IMR-90 (cell line): ENCODE results near the gene RFTN1. TPM values are rescaled to one million over a fixed set of nuclear protein-coding genes. Genes with fewer than 3 reads are reported as not detected.
A peak's percentile ranks its signal among the peaks of the same experiment; 100 is the strongest.

Experiments used
- ATAC-seq: fragments of 200-7000 bp; cut with Tn5 transposase; 2 replicates; pipeline ENCODE4 v1.9.1; 2020; ENCODE audit warnings: low read depth, mild to moderate bottlenecking, moderate library complexity
- BruUV-seq: library from RNA; stranded (reverse); fragments of 400-500 nt; replicated peaks from 2 replicates; lab custom pipeline; 2021; lab: Mats Ljungman, UMichigan
- CTCF ChIA-PET: fragments of 300-600 bp; formaldehyde crosslinking; extraction: SDS; loops from one replicate; lab custom pipeline; 2021; ENCODE audit warnings: antibody characterized with exemption; lab: Yijun Ruan, JAX
- POLR2A ChIA-PET: fragments of 300-600 bp; sonication (Branson Sonifier 250); formaldehyde crosslinking; loops from one replicate; lab custom pipeline; 2022; ENCODE audit warnings: antibody characterized with exemption; ENCODE audit not compliant: unreplicated experiment; lab: Charles Lee
- DNase-seq: peaks from one replicate; pipeline ENCODE4 v3.0.0; 2013
- H2AFZ ChIP-seq: replicated peaks from 2 replicates; pipeline ENCODE3; 2013; ENCODE audit warnings: low read length, mild to moderate bottlenecking; ENCODE audit not compliant: poor library complexity
- H2AK5ac ChIP-seq: 2 replicates; pipeline ENCODE4 v1.6.1; 2013; ENCODE audit warnings: low read depth, low read length, inconsistent platforms
- H2AK9ac ChIP-seq: replicated peaks from 2 replicates; pipeline ENCODE3; 2013; ENCODE audit warnings: mild to moderate bottlenecking, low read depth, low read length, moderate library complexity; ENCODE audit not compliant: poor library complexity
- H2BK120ac ChIP-seq: 2 replicates; pipeline ENCODE4 v1.6.1; 2013; ENCODE audit warnings: low read depth, low read length, inconsistent platforms
- H2BK15ac ChIP-seq: 3 replicates; pipeline ENCODE4 v1.6.1; 2013; ENCODE audit warnings: low read depth, low read length, inconsistent platforms
- H2BK20ac ChIP-seq: 2 replicates; pipeline ENCODE4 v1.6.1; 2013; ENCODE audit warnings: low read depth, mild to moderate bottlenecking, inconsistent platforms, low read length, moderate library complexity
- H2BK5ac ChIP-seq: 2 replicates; pipeline ENCODE4 v1.6.1; 2013; ENCODE audit warnings: mild to moderate bottlenecking, low read depth, low read length, inconsistent platforms; ENCODE audit not compliant: poor library complexity, severe bottlenecking
- H3K14ac ChIP-seq: replicated peaks from 2 replicates; pipeline ENCODE4 v1.6.1; 2013; ENCODE audit warnings: low read depth, low read length, inconsistent platforms
- H3K18ac ChIP-seq: 2 replicates; pipeline ENCODE4 v1.6.1; 2013; ENCODE audit warnings: low read depth, low read length, control low read depth
- H3K23ac ChIP-seq: 2 replicates; pipeline ENCODE4 v1.6.1; 2013; ENCODE audit warnings: low read depth, low read length, inconsistent platforms
- H3K27ac ChIP-seq: 2 replicates; pipeline ENCODE4 v1.5.1; 2013; ENCODE audit warnings: mild to moderate bottlenecking, control low read depth, low read length; ENCODE audit not compliant: insufficient read depth
- H3K27me3 ChIP-seq: 2 replicates; pipeline ENCODE4 v1.6.1; 2013; ENCODE audit warnings: low read length; ENCODE audit not compliant: control insufficient read depth, insufficient read depth
- H3K36me3 ChIP-seq: 2 replicates; pipeline ENCODE4 v1.6.1; 2013; ENCODE audit warnings: low read length, mixed read lengths; ENCODE audit not compliant: control insufficient read depth, insufficient read depth
- H3K4ac ChIP-seq: 2 replicates; pipeline ENCODE4 v1.6.1; 2013; ENCODE audit warnings: low read depth, low read length, inconsistent platforms
- H3K4me1 ChIP-seq: 2 replicates; pipeline ENCODE4 v1.6.1; 2013; ENCODE audit warnings: low read length, mixed read lengths; ENCODE audit not compliant: control insufficient read depth, insufficient read depth
- H3K4me2 ChIP-seq: 2 replicates; pipeline ENCODE4 v1.6.1; 2013; ENCODE audit warnings: low read depth, mild to moderate bottlenecking, control low read depth, low read length, moderate library complexity
- H3K4me3 ChIP-seq: 2 replicates; pipeline ENCODE4 v1.5.1; 2013; ENCODE audit warnings: low read depth, mild to moderate bottlenecking, control low read depth, low read length, moderate library complexity; ENCODE audit not compliant: insufficient read depth
- H3K56ac ChIP-seq: 2 replicates; pipeline ENCODE4 v1.6.1; 2013; ENCODE audit warnings: low read length, inconsistent platforms; ENCODE audit not compliant: insufficient read depth; ENCODE audit errors: extremely low read depth
- H3K79me1 ChIP-seq, 2 experiments: 2 replicates each; pipeline ENCODE4 v1.6.1; 2013; ENCODE audit warnings: low read length in 2 of 2, inconsistent platforms in 1 of 2, low read depth in 1 of 2
- H3K9ac ChIP-seq: 2 replicates; pipeline ENCODE4 v1.6.1; 2013; ENCODE audit warnings: low read depth, low read length, control low read depth
- H3K9me1 ChIP-seq: 2 replicates; pipeline ENCODE4 v1.6.1; 2013; ENCODE audit warnings: low read length, inconsistent platforms; ENCODE audit not compliant: insufficient read depth
- H3K9me3 ChIP-seq: 2 replicates; pipeline ENCODE4 v1.6.1; 2013; ENCODE audit warnings: low read length; ENCODE audit not compliant: control insufficient read depth, insufficient read depth
- H4K20me1 ChIP-seq: 2 replicates; pipeline ENCODE4 v1.6.1; 2013; ENCODE audit warnings: low read length, inconsistent platforms; ENCODE audit not compliant: insufficient read depth
- H4K5ac ChIP-seq: 2 replicates; pipeline ENCODE4 v1.6.1; 2013; ENCODE audit warnings: mild to moderate bottlenecking, low read depth, low read length, control low read depth
- H4K8ac ChIP-seq, 2 experiments: 2 replicates each; pipeline ENCODE4 v1.6.1; 2013; ENCODE audit warnings: low read depth in 2 of 2, low read length in 2 of 2, control low read depth in 1 of 2, inconsistent platforms in 1 of 2
- H4K91ac ChIP-seq: 2 replicates; pipeline ENCODE4 v1.6.1; 2013; ENCODE audit warnings: low read depth, low read length, inconsistent platforms; ENCODE audit not compliant: insufficient read depth
- BHLHE40 ChIP-seq: fragments of 150-350 bp; IDR thresholded peaks from 2 replicates; pipeline ENCODE4 v1.6.1; 2016; ENCODE audit warnings: mild to moderate bottlenecking, low read depth, low read length
- CEBPB ChIP-seq: IDR thresholded peaks from 2 replicates; pipeline ENCODE4 v1.6.1; 2012; ENCODE audit warnings: low read depth, low read length, improper control_type of control experiment
- CHD1 ChIP-seq: IDR thresholded peaks from 2 replicates; pipeline ENCODE4 v1.6.1; 2012; ENCODE audit warnings: low read depth, low read length, improper control_type of control experiment
- FOS ChIP-seq: fragments of 150-350 bp; IDR thresholded peaks from 2 replicates; pipeline ENCODE4 v1.6.1; 2016; ENCODE audit warnings: low read depth, low read length
- MAFK ChIP-seq: IDR thresholded peaks from 2 replicates; pipeline ENCODE4 v1.6.1; 2012; ENCODE audit warnings: low read depth, low read length, improper control_type of control experiment
- MAZ ChIP-seq: IDR thresholded peaks from 2 replicates; pipeline ENCODE4 v1.6.1; 2012; ENCODE audit warnings: low read depth, mild to moderate bottlenecking, low read length, improper control_type of control experiment, moderate library complexity, borderline replicate concordance
- MXI1 ChIP-seq: IDR thresholded peaks from 2 replicates; pipeline ENCODE4 v1.6.1; 2012; ENCODE audit warnings: low read depth, mild to moderate bottlenecking, low read length, moderate library complexity, borderline replicate concordance
- NFE2L2 ChIP-seq: fragments of 150-350 bp; IDR thresholded peaks from 2 replicates; pipeline ENCODE4 v1.6.1; 2016; ENCODE audit warnings: low read depth, mild to moderate bottlenecking, low read length
- POLR2A ChIP-seq: IDR thresholded peaks from 2 replicates; pipeline ENCODE4 v1.6.1; 2012; ENCODE audit warnings: mild to moderate bottlenecking, low read depth, low read length
- RAD21 ChIP-seq: IDR thresholded peaks from 2 replicates; pipeline ENCODE4 v1.6.1; 2012; ENCODE audit warnings: low read length, improper control_type of control experiment
- RCOR1 ChIP-seq: IDR thresholded peaks from 2 replicates; pipeline ENCODE4 v1.6.1; 2012; ENCODE audit warnings: mild to moderate bottlenecking, low read length, improper control_type of control experiment; ENCODE audit not compliant: insufficient replicate concordance
- RFX5 ChIP-seq: IDR thresholded peaks from 2 replicates; pipeline ENCODE4 v1.8.0; 2012; ENCODE audit warnings: low read depth, mild to moderate bottlenecking, low read length, moderate library complexity
- SMC3 ChIP-seq: fragments of 150-350 bp; IDR thresholded peaks from 2 replicates; pipeline ENCODE4 v1.6.1; 2016; ENCODE audit warnings: low read depth, mild to moderate bottlenecking, antibody characterized with exemption, low read length, moderate library complexity
- WGBS, 2 experiments: methylation state at CpG; one replicate each; pipeline versions ENCODE4 v1.1.5 to v1.1.7; 2013; ENCODE audit warnings: missing lambda C conversion rate in 2 of 2; ENCODE audit not compliant: insufficient read length in 1 of 2; ENCODE audit errors: extremely low coverage in 2 of 2; 5-methylcytosine and 5-hydroxymethylcytosine counted together
- dilution Hi-C: fragments of 300-500 bp; cut with HindIII; formaldehyde crosslinking; loops from one replicate; pipeline ENCODE4 v1.14.3; 2018; ENCODE audit warnings: low sequenced_read_pairs; ENCODE audit not compliant: unreplicated experiment
- in situ Hi-C: fragments of 300-500 bp; cut with MboI; formaldehyde crosslinking; loops from 3 replicates; pipeline ENCODE4 v1.14.3; 2019; ENCODE audit warnings: low sequenced_read_pairs, inconsistent platforms, mixed read lengths
- intact Hi-C: fragments of 100-400 bp; cut with micrococcal nuclease; formaldehyde crosslinking; loops from 2 replicates; pipeline ENCODE4 v1.10.0; 2022
- polyA plus RNA-seq, 3 experiments: library from polyadenylated mRNA; depleted of rRNA; stranded (reverse); fragments of >200 nt; gene quantifications; 2 replicates each; pipeline ENCODE4 v1.2.3, GENCODE V29; 2012; ENCODE audit warnings: low replicate concordance in 1 of 3
- total RNA-seq: library from RNA; depleted of rRNA; stranded (reverse); fragments of >200 nt; gene quantifications from 2 replicates; pipeline ENCODE4 v1.2.3, GENCODE V29; 2012
- TF ChIP-seq, protein P1 (sequence below): fragments of 150-350 bp; IDR thresholded peaks from 2 replicates; pipeline ENCODE4 v1.6.1; 2017; ENCODE audit warnings: mild to moderate bottlenecking, antibody characterized with exemption, low read length, low read depth
- TF ChIP-seq, protein P2 (sequence below): conservative IDR thresholded peaks from 2 replicates; pipeline ENCODE4 v1.5.1; 2012; ENCODE audit warnings: mild to moderate bottlenecking, low read depth, low read length, improper control_type of control experiment
- TF ChIP-seq, protein P3 (sequence below): fragments of 150-350 bp; IDR thresholded peaks from 2 replicates; pipeline ENCODE4 v1.6.1; 2016; ENCODE audit warnings: low read depth, mild to moderate bottlenecking, low read length, moderate library complexity, borderline replicate concordance

RFTN1 gene
- total and polyA plus RNA-seq, 2 of the 4 experiments (the other 2 are of a cell fraction): 45.0 to 52.0 TPM

DNA sequence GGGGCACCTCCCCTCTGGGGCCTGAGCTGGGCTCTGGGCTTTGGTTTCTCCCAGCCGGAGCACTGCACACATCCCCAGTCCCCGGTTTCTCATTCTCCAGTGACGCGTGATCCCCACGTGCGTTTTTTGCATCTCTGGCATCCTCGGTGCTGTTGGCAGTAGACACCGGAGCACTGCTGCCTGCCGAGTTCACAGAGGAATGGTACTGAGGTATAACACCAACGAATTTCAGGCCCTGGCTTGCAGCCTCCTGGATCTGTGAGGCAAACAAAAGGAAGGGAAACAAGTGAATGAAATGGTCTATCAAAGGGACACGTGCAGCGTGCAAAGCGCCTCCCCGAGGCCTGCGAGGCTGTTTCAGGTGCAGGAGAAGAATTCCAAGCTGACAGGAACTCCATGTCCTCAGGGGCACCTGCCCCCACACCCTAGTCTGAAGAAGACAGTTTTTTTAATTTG, 135.6 kb downstream of the RFTN1 start:
- in situ Hi-C loops: no loop called here
- DNase-seq: no peak
- WGBS, 2 experiments: 89% methylated on average over 9 of the region's 15 CpGs; no CpG with 5 or more reads in 1 of the 2 experiments

More for the DNA sequence above, 135.6 kb downstream of the RFTN1 start:
- peak overlapping the region; percentile 1; the same call in 1 of the 2 replicates for H3K4ac ChIP-seq
- H3K18ac ChIP-seq: peak overlapping the region; percentile 0; the same call in 1 of the 2 replicates
- H3K4me3 ChIP-seq: no peak overlapping the region
- H3K9ac ChIP-seq: no peak overlapping the region
- peaks cover 6% of the 10 kb centered on the region; the same call in 1 of the 2 replicates for H3K9me3 ChIP-seq
- no peak overlapping the region for H4K91ac ChIP-seq
- H3K9me1 ChIP-seq: peaks cover 22% of the 10 kb centered on the region
- peak overlapping the region; percentile 64; the same call in 1 of the 2 replicates for H4K5ac ChIP-seq
- H3K27ac ChIP-seq: no peak overlapping the region; the same call in 1 of the 2 replicates
- BruUV-seq: no TSS peak
- H2BK120ac ChIP-seq: peak overlapping the region; percentile 5; the same call in 1 of the 2 replicates
- peaks cover 20% of the 10 kb centered on the region for H3K4me1 ChIP-seq
- H4K8ac ChIP-seq: no peak overlapping the region
- peaks cover 28 to 52% of the 10 kb centered on the region in 2 experiments for H3K79me1 ChIP-seq
- peaks cover 7% of the 10 kb centered on the region; the same call in 1 of the 2 replicates for H4K20me1 ChIP-seq
- no peak overlapping the region for H2AFZ ChIP-seq
- peak overlapping the region; percentile 58 for H2AK9ac ChIP-seq
- H3K27me3 ChIP-seq: no peaks in the 10 kb centered on the region
- TF ChIP-seq CEBPB (no peak), RFX5 (no peak), FOS (no peak), MXI1 (no peak), MAFK (no peak), RAD21 (no peak), RCOR1 (no peak), POLR2A (no peak), MAZ (no peak), SMC3 (no peak), CHD1 (no peak), BHLHE40 (no peak), NFE2L2 (no peak)
- TF ChIP-seq, protein P1, sequence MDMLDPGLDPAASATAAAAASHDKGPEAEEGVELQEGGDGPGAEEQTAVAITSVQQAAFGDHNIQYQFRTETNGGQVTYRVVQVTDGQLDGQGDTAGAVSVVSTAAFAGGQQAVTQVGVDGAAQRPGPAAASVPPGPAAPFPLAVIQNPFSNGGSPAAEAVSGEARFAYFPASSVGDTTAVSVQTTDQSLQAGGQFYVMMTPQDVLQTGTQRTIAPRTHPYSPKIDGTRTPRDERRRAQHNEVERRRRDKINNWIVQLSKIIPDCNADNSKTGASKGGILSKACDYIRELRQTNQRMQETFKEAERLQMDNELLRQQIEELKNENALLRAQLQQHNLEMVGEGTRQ: no peak
- TF ChIP-seq, protein P2, sequence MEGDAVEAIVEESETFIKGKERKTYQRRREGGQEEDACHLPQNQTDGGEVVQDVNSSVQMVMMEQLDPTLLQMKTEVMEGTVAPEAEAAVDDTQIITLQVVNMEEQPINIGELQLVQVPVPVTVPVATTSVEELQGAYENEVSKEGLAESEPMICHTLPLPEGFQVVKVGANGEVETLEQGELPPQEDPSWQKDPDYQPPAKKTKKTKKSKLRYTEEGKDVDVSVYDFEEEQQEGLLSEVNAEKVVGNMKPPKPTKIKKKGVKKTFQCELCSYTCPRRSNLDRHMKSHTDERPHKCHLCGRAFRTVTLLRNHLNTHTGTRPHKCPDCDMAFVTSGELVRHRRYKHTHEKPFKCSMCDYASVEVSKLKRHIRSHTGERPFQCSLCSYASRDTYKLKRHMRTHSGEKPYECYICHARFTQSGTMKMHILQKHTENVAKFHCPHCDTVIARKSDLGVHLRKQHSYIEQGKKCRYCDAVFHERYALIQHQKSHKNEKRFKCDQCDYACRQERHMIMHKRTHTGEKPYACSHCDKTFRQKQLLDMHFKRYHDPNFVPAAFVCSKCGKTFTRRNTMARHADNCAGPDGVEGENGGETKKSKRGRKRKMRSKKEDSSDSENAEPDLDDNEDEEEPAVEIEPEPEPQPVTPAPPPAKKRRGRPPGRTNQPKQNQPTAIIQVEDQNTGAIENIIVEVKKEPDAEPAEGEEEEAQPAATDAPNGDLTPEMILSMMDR: no peak
- TF ChIP-seq, protein P3, sequence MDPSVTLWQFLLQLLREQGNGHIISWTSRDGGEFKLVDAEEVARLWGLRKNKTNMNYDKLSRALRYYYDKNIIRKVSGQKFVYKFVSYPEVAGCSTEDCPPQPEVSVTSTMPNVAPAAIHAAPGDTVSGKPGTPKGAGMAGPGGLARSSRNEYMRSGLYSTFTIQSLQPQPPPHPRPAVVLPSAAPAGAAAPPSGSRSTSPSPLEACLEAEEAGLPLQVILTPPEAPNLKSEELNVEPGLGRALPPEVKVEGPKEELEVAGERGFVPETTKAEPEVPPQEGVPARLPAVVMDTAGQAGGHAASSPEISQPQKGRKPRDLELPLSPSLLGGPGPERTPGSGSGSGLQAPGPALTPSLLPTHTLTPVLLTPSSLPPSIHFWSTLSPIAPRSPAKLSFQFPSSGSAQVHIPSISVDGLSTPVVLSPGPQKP: no peak
- no peak overlapping the region for H3K23ac ChIP-seq
- H2AK5ac ChIP-seq: peak overlapping the region; percentile 67; the same call in 1 of the 2 replicates
- ChIA-PET POLR2A (no interaction called here), CTCF (no interaction called here)
- no peak overlapping the region; the same call in 1 of the 2 replicates for H3K14ac ChIP-seq
- 0 out of 2 replicates have a peak overlapping the region, but pooled peaks have one; percentile 20 for H2BK20ac ChIP-seq
- H2BK5ac ChIP-seq: peak overlapping the region; percentile 2
- H3K36me3 ChIP-seq: peaks cover 33% of the 10 kb centered on the region
- no peak overlapping the region for H3K56ac ChIP-seq
- no peak for ATAC-seq
- H3K4me2 ChIP-seq: no peak overlapping the region
- dilution Hi-C loops (no loop called here), intact Hi-C loops (no loop called here)
- no peak overlapping the region for H2BK15ac ChIP-seq
